ENCODE data around the gene CD47. TPM values are rescaled to one million over a fixed set of nuclear protein-coding genes. Genes with fewer than 3 reads are reported as not detected.

The CD47 gene
- total RNA-seq, 4 donors from 2014 or later = 146 to 167 (median 160) TPM

DNA sequence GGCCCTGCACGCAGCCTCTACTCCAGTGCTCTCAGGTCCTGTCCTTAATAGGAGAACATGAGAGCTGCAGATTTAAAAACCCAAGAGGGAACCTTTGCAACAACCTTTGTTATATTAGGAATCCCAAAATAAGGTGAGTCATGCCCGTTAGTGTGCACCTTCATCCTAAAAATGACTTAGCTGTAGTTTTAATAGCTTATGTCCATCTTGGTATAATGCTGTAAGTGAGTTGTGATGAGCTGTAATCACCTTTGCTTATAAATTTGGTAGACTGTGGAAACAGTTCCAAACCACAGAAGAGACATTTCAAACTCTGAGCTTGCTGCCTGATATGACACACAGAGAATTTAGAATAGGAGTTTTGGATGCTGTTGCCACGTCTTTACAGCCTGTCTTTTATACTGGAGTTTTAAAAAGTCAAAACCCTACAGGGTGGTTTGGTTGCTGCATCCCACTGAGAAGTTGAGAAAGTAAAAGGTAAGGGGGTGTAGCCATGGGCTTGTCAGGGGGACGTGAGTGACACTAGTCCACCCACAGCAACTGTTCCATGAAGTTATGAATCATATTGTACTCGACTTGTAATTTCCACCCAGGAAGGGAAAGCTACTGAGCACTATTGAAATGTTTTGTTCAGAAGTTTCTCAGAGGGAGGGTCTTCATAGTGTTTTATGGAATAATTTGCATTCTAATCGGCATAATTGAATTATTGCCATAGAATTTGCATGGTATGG is 27.4 kb upstream of the CD47 start:
- Histone ChIP-seq H3K4me3 (replicated peaks in 1 of 3) (no peak overlapping the region), H3K36me3 (no peaks in the 10 kb centered on the region), H3K27me3 (no peaks in the 10 kb centered on the region), H3K27ac (no peak overlapping the region), H3K9me3 (no peaks in the 10 kb centered on the region), H3K4me1 (no peaks in the 10 kb centered on the region)
- intact Hi-C loops (cut with DNase I) = no loop called here
- TF ChIP-seq POLR2A (IDR thresholded peaks at IDR 0.05) = no peak
- TF ChIP-seq, protein P1, sequence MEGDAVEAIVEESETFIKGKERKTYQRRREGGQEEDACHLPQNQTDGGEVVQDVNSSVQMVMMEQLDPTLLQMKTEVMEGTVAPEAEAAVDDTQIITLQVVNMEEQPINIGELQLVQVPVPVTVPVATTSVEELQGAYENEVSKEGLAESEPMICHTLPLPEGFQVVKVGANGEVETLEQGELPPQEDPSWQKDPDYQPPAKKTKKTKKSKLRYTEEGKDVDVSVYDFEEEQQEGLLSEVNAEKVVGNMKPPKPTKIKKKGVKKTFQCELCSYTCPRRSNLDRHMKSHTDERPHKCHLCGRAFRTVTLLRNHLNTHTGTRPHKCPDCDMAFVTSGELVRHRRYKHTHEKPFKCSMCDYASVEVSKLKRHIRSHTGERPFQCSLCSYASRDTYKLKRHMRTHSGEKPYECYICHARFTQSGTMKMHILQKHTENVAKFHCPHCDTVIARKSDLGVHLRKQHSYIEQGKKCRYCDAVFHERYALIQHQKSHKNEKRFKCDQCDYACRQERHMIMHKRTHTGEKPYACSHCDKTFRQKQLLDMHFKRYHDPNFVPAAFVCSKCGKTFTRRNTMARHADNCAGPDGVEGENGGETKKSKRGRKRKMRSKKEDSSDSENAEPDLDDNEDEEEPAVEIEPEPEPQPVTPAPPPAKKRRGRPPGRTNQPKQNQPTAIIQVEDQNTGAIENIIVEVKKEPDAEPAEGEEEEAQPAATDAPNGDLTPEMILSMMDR (IDR thresholded peaks at IDR 0.05) = no peak
- WGBS, 2 donors = 88% methylated on average over 6 of the region's 6 CpGs
- no peak for DNase-seq

DNA sequence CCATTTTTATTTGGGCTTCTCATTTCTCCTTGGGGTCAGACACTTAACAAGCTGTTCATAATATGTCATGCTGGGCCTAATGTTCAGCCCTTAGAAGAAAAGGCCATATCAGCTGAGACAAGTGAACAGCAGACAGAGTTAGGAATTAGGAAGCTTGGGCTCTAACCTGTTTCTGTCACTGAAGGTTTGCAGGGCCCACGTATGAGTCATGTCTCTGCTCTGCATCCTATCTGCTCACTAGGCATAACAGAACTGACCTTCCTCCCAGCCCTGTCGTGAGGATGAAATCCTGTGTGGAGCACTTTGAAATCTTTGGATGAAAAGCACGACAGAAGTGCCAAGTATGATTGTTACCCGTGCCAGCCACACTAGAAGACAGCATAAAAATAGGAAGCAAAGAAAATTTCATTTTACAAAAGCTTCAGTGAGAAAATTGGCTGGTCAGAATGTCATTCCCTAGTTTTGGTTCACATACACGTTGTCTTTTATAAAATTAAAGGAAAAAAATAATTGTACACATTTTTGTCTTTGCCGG is 26.5 kb upstream of the CD47 start:
- WGBS, 2 donors = 68 to 76% methylated on average over 6 of the region's 6 CpGs
- Histone ChIP-seq H3K27ac (no peak overlapping the region), H3K9me3 (no peaks in the 10 kb centered on the region), H3K4me3 (replicated peaks in 1 of 3) (no peak overlapping the region), H3K4me1 (no peaks in the 10 kb centered on the region), H3K36me3 (no peaks in the 10 kb centered on the region), H3K27me3 (no peaks in the 10 kb centered on the region)
- intact Hi-C loops (cut with DNase I) = no loop called here
- TF ChIP-seq, protein P1 (IDR thresholded peaks at IDR 0.05) = no peak
- no peak for TF ChIP-seq POLR2A (IDR thresholded peaks at IDR 0.05)
- DNase-seq = no peak

DNA sequence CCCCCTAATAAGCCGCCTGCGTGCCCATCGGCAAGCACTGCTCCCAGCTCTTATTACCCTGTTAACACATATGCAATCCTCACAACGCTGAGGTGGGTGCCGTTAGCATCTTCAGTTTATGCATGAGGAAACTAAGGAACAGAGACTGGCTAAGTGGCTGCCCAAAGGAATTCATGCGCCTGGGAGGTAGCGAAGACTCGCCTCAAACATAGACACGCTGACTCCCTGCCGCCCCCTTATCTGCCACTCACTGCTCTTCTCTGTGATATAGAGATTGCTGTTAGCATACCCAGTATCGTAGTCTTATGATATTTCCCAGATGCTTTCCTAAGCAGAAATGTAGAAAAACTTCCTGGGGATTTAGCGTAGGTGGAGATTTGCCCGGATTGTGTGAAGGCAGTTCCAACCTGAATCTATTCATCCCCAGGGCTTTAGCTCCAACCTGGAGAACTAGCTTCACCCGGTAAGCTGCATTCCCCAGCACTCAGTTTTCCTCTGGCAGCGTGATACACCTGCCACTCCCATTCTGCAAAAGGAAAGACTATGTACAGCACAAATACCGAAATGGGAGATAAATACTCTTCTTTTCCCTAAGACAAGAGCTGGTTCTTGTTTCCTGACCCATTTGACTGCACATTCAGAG is 23.7 kb upstream of the CD47 start:
- 74 to 81% methylated on average over 16 of the region's 16 CpGs for WGBS, 2 donors
- no peak overlapping the region for H3K27ac ChIP-seq
- H3K27me3 ChIP-seq = no peaks in the 10 kb centered on the region
- intact Hi-C loops (cut with DNase I) = no loop called here
- TF ChIP-seq, protein P1 (IDR thresholded peaks at IDR 0.05) = no peak
- no peak for TF ChIP-seq POLR2A (IDR thresholded peaks at IDR 0.05)
- no peak overlapping the region for H3K4me3 ChIP-seq (replicated peaks in 1 of 3)
- H3K9me3 ChIP-seq = no peaks in the 10 kb centered on the region
- no peaks in the 10 kb centered on the region for H3K4me1 ChIP-seq
- no peaks in the 10 kb centered on the region for H3K36me3 ChIP-seq
- no peak for DNase-seq

DNA sequence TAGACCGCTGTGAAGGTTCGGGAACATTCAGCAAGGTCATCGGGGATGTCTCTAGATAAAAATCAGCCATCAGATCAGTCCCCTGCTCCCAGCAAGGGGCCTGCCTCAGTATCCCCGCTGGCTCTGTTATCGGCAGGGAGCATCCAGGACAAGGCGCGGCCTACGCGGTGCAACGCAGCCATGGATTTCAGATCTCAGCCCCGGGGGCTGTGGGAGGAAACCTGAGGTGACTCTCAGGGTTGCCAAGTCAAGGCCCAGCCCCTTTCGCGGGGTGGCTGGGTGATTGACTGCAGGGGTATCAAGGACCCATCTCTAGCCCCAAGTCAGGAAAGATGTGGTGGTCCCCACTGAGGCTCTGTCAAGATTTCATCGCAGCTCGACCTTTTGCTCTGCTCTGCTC is 23.1 kb upstream of the CD47 start:
- H3K27me3 ChIP-seq = no peaks in the 10 kb centered on the region
- 91 to 92% methylated on average over 15 of the region's 15 CpGs for WGBS, 2 donors
- no peak overlapping the region for H3K27ac ChIP-seq
- H3K4me3 ChIP-seq (replicated peaks in 1 of 3) = no peak overlapping the region
- no peaks in the 10 kb centered on the region for H3K4me1 ChIP-seq
- TF ChIP-seq POLR2A (IDR thresholded peaks at IDR 0.05) = no peak
- TF ChIP-seq, protein P1 (IDR thresholded peaks at IDR 0.05) = no peak
- no peaks in the 10 kb centered on the region for H3K36me3 ChIP-seq
- DNase-seq = no peak
- intact Hi-C loops (cut with DNase I) = no loop called here
- no peaks in the 10 kb centered on the region for H3K9me3 ChIP-seq

DNA sequence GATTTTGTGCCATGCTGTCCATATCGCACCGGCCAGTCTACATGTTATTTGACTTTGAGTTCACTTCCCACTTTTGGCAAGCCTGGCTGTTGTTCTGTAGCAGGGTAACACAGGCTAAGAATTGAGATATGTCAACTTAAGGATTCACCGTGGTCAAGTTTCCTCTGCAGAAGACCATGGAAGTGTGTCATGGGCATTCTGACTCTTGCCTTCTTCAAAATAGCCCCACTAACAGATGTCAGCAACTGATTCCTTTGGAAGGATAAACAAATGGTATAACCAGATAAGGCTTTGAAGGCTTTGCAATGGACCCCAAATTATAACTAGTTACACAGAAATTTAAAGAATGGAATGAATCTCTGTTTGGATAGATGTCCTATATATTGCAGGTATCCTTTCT is 20.1 kb upstream of the CD47 start:
- Histone ChIP-seq H3K27me3 (no peaks in the 10 kb centered on the region), H3K27ac (no peak overlapping the region), H3K9me3 (no peaks in the 10 kb centered on the region), H3K36me3 (no peaks in the 10 kb centered on the region), H3K4me1 (no peaks in the 10 kb centered on the region), H3K4me3 (replicated peaks in 1 of 3) (no peak overlapping the region)
- no peak for TF ChIP-seq POLR2A (IDR thresholded peaks at IDR 0.05)
- TF ChIP-seq, protein P1 (IDR thresholded peaks at IDR 0.05) = no peak
- DNase-seq = no peak
- 83 to 96% methylated on average over 3 of the region's 3 CpGs for WGBS, 2 donors
- intact Hi-C loops (cut with DNase I) = no loop called here
